PFSK-1 (cell line): Measurements from ENCODE around the gene UIMC1.

Experiments
- FOXP2 ChIP-seq: optimal IDR thresholded peaks from 2 replicates; pipeline ENCODE3; 2011; ENCODE audit warnings: borderline replicate concordance, control low read depth, inconsistent platforms; ENCODE audit not compliant: insufficient read depth; ENCODE audit errors: extremely low read length, extremely low read depth
- POLR2AphosphoS5 ChIP-seq: IDR thresholded peaks from 2 replicates; pipeline ENCODE4 v1.6.1; 2012; ENCODE audit warnings: low read depth, mild to moderate bottlenecking, control low read depth, low read length, moderate library complexity
- REST ChIP-seq, 2 experiments: IDR thresholded peaks; 2 replicates each; pipeline versions ENCODE4 v1.6.1 to v1.8.0; 2011 to 2012; ENCODE audit warnings: low read depth in 2 of 2, low read length in 2 of 2, control low read depth in 1 of 2, inconsistent platforms in 1 of 2, mild to moderate bottlenecking in 1 of 2, moderate library complexity in 1 of 2; ENCODE audit not compliant: insufficient read depth in 1 of 2
- SIN3A ChIP-seq: IDR thresholded peaks from 2 replicates; pipeline ENCODE4 v1.6.1; 2012; ENCODE audit warnings: mild to moderate bottlenecking, low read length, moderate library complexity, borderline replicate concordance; ENCODE audit not compliant: insufficient read depth
- TAF1 ChIP-seq: IDR thresholded peaks from 2 replicates; pipeline ENCODE4 v1.6.1; 2012; ENCODE audit warnings: low read length, control low read depth, borderline replicate concordance; ENCODE audit not compliant: insufficient read depth

Gene UIMC1

DNA sequence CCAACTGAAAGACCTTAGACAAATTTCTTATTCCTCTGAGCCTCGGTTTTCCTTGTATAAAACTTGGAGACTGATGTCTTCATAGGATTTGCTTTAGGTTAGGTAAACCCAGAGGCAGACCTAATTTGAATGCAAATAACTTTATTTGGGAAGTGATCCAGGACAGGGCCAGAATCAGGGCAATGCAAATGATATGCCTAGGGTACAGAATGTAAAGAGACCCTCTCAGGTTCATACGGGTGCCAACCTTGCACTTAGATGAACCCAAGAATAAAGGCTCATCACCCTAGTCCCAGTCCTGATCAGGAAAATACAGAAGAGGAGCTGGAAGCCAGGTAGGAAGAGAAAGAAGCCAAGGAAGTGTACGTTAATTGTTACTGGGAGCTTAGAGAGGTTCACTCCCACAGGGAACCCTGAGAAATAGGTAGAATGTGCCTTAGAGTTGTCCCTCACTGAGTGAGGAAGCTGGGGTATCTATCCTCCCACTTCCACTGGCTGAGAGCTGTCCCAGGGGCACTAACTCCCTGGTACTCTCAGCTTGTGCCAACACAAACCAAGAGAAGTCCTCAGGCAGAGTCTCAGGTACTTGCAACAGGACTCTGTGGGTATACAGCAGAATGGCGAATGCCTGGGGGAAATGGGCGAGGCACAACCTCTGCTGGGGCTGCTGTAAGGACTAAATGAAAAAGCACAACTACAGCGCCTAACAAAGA, 104.3 kb downstream of the UIMC1 start:
- TF ChIP-seq POLR2AphosphoS5: no peak
- no peak for TF ChIP-seq SIN3A
- TF ChIP-seq REST (IDR thresholded peaks at IDR 0.05; ENCODE audit: insufficient read depth in 1 of 2, low read depth in 2 of 2, low read length in 2 of 2): no peak
- TF ChIP-seq FOXP2: no peak
- TF ChIP-seq TAF1: no peak

- TF ChIP-seq FOXP2 (no peak), TAF1 (no peak), REST (IDR thresholded peaks at IDR 0.05; ENCODE audit: insufficient read depth in 1 of 2, low read depth in 2 of 2, low read length in 2 of 2) (no peak), SIN3A (no peak), POLR2AphosphoS5 (no peak)
Observed at GRCh38 chr5:176901260-176902101, 105.1 kb downstream of the UIMC1 start.

DNA sequence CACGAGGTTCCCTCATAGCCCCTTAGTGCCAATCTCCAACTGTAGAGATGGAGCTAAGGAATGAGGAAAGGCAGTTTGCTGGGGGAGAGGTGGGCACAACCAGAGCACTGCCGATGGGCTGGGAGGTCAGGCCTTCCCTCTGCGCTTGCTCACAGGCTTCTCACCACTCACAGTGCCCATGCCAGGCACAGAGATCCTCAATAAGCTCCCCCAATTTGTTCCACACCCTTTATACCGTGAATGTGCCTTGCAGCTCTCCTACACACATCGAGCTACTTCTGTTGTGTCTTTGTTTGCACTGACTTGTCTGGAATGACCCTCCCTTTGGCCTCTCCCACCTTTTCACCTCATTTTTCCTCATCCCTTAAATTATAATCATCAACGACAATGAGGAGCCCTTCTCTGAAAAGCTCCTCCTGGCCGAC, 105.8 kb downstream of the UIMC1 start:
- no peak for TF ChIP-seq TAF1
- TF ChIP-seq SIN3A: no peak
- TF ChIP-seq POLR2AphosphoS5: no peak
- no peak for TF ChIP-seq REST (IDR thresholded peaks at IDR 0.05; ENCODE audit: insufficient read depth in 1 of 2, low read depth in 2 of 2, low read length in 2 of 2)
- TF ChIP-seq FOXP2: no peak

- no peak for TF ChIP-seq SIN3A
Observed at GRCh38 chr5:176899946-176900779, 106.4 kb downstream of the UIMC1 start.

DNA sequence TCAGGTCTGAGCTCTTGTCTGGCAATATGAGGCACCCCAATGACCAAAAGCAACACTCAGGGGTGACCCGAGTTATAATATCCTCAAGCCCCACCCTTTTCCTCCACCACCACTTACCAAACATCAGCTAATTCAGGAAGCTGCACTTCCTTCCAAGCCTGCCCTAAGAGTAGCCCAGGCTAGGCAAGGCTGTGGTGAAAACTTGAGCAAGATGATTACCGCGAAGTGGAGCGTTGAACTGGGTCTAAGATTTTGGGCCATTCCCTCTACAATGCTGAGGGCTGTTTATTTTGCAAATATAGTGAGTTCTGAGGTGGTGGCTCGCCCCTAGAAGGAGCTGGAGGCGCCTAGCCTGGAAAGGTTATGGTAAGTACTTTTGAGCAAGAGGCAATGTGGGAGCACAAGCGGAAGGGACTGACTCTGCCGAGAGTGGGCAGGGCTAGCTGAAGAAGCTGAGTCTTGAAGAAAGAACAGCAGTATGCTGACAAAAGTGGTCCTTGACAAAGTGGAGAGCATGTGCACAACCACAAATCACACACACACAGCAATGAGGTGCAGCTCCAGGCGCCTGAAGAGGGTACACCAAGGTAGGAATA, 107.2 kb downstream of the UIMC1 start, which contains the start of gene HK3:
Gene HK3 (minus strand): TSS at position 51 of the 596 bp plus-strand sequence. CDS start 3,187 bp downstream, outside the sequence.
- no peak for TF ChIP-seq TAF1
- TF ChIP-seq REST (IDR thresholded peaks at IDR 0.05; ENCODE audit: insufficient read depth in 1 of 2, low read depth in 2 of 2, low read length in 2 of 2): no peak
- TF ChIP-seq SIN3A: no peak
- TF ChIP-seq FOXP2: no peak
- TF ChIP-seq POLR2AphosphoS5: no peak
